HG02763 (cell line): ENCODE data around the gene PUSL1.
A peak's percentile ranks its signal among the peaks of the same experiment; 100 is the strongest.

ENCODE experiments used
- ATAC-seq: cut with Tn5 transposase; IDR thresholded peaks from one replicate; pipeline ENCODE4 v1.9.1; 2021; ENCODE audit warnings: mild to moderate bottlenecking, moderate library complexity; ENCODE audit not compliant: unreplicated experiment

The PUSL1 gene

DNA sequence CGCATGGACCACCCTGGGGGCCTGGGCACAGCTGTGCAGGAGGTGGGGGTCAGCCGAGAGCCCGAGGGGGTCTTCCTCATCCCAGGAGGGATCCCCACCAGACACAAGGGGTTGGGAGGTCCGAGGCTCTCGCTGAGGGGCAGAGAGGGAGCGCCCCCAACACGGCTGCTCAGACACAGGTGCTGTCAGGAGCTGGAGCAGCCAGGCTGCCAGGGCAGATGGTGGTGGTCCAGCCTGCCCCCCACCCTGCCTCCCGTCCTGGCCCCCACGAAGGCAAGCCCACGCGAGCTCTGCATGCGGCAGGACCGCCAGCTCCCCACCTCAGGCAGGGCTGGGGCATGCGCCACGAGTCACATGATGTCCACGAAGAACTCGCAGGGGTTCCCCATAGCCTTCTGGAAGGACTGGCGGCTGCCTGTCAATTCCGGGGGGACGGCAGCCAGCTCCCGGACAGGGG is 27.4 kb downstream of the PUSL1 start:
- no peak for ATAC-seq

DNA sequence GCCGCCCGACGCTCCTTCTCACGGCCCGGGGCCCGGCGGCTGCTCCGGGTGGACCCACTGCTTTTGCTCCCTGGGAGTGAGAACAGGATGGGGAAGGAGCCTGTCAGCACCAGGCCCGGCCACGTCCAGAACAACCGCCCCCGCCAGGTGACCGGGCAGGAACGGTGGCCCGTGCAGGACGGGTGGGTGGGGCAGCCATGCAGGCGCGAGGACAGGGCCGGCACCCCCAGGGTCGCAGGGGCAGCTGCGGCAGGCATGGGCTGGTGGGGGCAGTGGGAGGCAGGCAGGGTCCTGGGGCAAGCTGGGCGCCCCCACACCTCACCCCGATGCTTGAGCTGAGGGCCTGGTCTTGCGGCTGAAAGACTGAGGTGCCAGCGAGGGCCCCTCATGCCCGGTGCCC is 28.0 kb downstream of the PUSL1 start:
- no peak for ATAC-seq

DNA sequence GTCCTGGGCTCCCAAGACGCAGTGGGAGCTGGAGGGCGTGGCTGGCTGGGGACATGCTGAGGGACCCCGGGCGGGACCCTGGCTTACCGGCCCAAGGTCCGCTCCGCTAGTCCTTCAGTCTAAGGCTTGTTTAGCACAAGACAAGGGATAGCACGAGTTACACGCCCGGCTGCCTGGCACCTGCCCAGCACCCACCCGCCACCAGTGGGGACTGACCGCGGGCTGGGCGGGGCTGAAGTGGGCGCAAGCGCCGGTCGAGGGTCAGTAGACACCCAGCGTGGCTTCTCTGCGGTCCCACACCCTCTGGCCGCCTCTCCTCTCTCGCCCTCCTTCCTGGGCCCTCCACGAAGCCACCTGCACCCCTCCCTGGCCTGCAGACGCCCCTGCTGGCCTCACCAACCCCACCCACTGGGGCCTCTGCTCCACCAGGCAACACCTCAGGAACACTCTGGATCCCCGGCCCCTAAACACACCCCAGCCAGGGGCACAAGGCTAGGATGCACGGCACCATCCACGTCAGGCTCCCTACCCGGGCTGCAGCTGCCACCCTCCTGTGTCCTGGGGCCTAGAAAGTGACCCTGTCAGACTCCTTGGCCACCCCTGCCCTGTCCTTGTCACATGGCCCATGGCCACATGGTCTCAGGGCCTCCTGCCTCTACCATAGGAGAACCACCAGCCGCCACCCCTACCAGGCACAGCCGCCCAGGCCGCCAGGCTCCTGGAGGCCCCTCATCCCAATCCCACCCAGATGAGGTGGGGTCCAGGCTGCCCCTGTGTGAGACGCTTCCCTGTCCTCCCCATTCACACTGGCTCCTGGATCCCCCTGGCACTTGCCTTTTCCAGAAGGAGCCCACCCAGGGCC is 28.8 kb downstream of the PUSL1 start:
- no peak for ATAC-seq

DNA sequence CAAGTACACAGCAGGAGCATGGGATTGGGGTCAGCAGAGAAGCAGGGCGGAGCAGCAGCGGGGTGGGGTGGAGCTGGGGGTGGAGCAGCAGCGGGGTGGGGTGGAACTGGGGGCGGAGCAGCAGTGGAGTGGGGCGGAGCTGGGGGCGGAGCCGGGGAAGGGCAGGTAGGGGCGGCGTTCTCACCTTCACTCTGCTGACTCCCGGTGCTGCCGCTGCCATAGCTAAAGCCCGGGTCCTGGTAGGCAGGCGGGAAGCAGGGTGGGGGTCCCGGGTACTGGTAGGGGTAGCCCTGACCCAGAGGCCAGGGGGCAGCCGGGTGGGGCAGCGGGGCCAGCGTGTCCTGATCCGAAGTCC is 29.4 kb downstream of the PUSL1 start:
- no peak for ATAC-seq

DNA sequence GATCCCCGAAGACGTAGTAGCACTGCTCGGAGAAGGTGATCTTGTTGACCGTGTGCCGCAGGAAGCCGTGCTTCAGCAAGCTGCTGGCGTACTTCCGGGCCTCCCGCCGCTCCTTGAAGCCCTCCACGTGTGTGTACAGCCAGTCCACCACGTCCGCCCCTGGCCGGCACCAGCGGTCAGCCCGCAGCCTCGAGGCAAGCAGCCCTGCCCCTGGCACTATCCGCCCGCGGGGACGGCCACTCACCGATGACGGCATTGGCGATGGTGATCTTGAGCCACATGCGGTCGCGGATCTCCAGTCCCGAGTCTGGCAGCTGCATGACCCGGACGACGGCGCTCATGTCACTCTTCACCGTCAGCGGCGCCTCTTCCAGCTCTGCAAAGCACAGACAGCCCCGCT is 29.9 kb downstream of the PUSL1 start:
- ATAC-seq = no peak

DNA sequence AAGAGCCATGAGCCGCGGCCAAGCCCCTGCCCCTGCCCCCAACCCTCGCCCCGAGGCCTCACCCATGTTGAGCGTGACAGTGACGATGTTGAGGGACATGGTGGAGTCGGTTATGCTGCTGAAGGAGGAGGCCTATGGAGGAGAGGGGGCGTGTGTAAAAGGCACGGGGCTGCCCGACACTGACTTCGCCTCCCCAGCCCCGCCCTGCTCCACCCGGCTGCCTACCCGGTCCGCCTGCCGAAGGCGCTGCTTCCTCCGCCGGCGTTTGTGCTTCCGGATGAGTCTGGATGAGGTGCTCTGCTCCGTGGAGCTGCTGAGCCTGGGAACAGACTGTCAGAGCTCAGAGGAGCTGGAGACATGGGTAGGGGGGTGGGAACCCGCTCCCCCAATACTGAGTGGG is 31.8 kb downstream of the PUSL1 start:
- no peak for ATAC-seq

DNA sequence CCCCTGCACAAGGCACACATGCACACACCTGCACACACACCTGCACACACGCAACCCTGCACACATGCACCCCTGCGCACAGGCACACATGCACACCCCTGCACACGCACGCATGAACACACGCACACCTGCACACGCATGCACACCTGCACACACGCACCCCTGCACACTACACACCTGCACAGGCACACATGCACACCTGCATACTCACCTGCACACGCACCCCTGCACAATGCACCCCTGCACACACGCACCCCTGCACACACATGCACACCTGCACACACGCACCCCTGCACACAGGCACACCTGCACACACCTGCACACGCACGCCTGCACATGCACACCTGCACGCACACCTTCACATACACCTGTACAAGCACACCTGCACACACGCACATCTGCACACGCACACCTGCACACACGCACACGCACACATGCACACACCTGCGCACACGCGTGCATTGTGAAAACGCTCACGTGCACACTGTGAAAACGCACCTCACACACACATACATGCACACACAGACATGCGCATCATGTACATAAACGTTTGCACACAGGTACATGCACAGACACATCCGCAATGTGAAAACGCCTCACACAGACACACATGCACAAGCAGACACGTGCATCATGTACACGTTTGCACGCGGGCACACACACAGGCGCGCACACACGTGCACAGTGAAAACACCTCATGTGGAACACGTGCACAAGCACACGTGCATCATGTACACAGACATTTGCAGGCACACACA is 32.6 kb downstream of the PUSL1 start:
- no peak for ATAC-seq

DNA sequence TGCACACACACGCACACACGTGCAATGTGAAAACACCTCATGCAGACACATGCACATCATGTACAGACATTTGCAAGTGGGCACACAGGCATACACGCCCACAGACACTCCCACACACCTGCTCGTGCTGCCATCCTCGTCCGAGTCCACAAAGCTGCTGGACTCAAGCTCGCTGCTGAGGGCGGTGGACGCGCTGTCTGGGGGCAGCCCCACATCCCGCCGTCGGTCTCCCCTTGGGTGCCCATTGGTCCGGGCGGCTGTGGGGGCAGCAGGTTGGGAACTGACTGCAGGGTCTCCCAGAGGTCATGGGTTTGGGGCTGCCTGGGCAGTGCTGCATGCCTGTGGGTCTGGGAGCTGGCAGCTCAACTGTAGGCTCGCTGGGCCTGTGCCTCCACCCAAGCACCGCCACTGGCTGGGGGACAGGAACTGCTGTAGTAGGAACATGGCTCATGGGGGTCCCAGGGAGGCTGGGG is 33.2 kb downstream of the PUSL1 start:
- no peak for ATAC-seq

DNA sequence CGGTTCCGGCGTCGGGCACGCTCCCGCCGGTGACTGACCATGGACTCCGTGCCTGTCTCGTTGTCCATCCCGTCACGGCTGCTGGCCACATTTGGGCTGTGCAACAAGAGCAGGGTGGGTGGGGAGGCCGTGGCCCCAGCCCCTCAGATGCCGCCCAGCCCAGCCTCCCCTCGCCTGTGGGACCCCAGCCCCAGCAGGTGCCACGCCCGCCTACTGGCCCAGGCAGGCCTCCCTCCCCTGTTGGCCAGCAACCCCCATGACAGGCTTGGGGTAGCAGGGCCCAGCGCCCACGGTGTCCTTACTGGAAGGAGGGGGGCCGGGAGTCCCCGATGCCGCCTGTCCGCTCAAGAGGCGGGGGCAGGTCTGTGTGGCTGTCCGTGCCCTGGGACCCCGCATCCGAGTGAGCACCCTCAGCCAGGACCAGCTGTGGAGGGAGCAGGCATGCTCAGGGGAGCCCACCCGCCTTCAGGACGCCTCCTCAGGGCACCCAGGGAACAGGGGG is 33.7 kb downstream of the PUSL1 start:
- ATAC-seq = no peak

DNA sequence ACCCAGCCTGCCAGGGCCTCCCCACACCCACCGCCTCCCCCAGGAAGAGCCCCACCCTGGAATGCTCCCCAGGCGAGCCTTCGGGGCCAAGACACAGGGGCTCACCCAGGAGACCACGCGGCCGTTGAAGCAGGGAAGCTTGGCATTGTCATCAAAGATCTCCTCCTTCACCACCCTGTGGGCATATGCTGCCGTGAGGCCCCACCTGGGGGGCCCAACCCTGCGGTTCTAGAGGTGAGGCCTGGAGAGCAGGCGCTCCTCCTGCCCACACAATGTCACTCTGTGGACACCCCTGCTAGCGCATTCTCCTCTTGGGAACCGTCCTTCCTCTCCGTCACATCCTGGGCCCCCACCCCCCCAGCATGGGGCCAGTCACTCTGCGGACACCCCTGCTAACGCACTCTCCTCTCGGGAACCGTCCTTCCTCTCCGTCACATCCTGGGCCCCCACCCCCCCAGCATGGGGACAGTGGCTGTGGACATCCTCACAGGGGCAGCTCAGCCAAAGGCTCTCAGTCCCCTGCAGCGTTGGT is 34.3 kb downstream of the PUSL1 start:
- ATAC-seq = no peak

DNA sequence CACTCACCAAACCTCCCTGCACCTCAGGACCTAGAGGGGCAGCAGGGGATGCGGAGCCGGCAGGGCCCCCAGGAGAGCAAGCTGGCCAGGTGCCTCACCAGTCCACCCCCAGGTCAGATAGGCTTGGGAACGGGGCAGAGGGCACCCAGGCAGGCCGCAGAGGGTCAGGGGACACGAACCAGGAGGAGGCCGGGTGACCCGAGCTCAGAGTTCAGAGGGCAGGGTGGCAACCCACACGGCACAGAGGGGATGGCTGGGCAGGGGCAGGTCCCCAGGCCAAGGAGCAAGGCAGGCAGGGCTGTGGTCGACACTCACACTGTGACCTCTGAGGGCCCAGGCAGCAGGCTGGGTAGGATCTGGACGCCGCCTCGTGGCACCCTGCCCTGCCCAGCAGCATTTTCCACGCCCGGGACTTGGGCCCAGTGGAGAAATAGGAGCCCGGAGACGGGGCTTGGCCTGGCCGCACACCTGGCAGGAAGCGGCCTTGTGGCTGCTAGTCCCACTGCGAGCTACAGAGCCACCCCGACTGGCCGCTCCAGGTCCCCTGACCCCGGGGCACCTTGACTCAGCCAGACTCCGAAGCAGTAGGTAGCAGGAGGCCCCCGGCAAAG is 35.5 kb downstream of the PUSL1 start:
- no peak for ATAC-seq

DNA sequence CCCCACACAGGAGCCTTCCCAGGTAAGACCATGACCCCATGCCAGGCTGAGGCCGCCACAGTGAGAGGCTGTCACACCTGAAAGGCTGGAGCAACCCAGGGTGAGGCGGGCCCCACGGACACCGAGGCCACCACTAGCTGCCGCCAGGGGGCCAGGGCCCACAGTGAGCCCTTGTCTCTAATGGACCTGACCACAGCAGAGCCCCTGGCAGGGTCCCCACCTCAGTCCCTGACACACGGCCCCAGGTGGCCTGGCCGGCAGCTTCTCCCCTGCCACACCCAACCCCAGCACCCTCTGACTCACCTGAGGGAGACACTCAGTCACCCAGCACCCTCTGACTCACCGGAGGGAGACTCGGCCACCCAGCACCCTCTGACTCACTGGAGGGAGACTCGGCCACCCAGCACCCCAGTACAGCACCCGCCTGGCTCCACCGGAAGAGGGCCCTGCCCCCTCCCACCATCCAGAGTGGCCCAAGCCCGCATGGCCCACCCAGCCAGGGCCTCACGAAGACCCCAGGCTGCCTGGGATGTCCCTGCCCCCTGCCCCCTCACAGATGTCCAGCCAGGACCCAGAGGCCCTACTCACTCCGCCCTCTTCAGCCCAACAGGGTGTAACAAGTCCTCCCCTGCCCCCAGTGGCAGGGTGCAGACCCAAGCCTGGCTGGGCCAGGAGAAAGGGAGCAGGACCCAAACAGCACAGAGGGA is 36.4 kb downstream of the PUSL1 start:
- no peak for ATAC-seq

DNA sequence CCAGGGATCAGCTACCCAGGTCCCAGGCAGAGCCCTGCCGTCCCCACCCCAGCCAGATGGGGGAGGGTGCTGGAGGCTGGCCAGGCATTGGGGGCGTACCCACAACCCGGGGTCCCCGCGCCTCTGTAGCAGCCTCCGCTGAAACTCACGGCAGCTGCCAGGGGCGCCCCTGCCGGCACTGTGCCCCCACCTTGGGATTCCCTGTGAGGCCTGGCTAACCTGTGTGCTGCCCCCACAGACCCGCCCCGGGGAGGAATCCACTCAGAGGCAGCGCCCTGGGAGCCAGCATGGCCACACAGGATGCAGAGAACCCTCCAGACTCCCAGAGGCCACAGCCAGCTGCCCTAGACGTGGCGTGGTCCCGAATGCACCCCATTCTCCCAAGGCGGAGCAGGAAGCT is 37.0 kb downstream of the PUSL1 start:
- ATAC-seq = no peak

DNA sequence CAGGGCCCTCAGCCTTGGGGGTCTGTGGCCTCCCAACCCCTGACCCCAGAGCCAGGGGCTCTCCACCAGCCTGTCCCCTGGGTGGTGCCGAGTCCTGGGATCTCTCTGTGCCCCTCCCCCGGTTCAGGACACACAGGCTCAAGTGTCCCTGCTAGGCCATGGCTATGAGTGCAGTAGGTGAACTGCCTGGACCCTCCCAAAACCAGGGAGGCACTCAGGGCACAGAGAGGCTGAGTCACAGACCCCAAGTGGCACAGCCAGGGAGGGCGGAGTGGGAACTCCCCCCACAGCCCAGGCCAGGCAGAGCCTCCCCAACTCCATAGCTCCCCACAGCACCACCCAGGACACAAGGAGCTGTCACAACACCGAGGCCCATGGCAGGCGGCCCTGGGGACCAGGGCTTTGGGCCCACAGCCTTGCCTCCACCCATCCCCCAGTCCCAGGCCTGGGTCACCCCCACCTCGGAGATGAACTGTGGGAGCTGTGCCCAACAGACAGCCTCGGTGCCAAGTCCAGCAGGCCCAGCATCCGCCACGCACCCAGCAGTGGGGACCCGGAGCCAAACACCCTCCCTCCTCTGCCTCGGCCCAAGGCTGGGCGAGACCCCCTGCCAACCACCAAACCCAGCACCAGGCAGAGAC is 37.6 kb downstream of the PUSL1 start:
- ATAC-seq = no peak

DNA sequence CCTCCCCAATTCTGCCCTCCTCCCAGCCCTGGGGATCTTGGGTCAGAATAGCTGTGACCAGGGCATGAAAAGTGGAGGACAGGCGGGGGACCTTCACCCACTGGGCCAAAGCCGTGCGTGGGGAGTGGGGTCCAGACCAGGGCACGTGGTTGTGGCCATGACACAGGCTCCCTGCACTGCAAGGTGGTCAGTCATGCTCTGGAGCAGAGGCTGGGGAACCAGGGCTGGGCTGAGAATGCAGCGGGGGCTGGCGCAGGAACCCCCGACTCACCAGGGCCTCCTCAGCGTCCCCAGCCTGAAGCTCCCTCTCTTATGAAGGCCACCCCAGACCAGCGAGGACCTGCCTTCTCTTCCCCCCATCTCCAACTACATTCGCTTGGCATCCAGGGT is 38.1 kb downstream of the PUSL1 start:
- no peak for ATAC-seq

DNA sequence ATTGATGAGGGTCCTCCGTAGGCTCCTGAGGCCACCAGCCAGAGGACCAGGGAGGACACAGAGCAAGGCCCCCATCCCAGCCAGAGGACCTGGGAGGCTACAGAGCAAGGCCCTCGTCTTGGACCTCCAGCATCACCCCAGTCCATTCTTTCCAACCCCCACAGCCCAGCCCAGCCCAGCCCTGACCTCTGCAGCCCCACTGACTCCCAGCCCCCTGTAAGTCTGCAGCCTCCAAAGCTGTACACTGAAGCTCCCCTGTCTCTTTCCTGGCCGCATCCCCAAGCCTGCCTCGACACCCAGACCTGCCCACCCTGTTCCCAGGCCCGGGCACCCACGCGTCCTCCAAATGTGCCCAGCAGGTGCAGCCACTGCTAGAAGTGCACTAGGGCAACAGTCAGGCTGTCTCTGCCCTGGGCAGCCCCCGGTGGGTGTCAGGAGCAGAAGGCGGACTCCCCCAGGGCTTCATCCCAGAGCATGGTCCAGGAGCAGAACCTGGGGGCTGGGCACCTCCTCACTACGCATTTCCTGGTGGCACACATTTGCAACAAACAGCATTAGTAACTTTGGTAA is 38.7 kb downstream of the PUSL1 start:
- ATAC-seq = no peak

DNA sequence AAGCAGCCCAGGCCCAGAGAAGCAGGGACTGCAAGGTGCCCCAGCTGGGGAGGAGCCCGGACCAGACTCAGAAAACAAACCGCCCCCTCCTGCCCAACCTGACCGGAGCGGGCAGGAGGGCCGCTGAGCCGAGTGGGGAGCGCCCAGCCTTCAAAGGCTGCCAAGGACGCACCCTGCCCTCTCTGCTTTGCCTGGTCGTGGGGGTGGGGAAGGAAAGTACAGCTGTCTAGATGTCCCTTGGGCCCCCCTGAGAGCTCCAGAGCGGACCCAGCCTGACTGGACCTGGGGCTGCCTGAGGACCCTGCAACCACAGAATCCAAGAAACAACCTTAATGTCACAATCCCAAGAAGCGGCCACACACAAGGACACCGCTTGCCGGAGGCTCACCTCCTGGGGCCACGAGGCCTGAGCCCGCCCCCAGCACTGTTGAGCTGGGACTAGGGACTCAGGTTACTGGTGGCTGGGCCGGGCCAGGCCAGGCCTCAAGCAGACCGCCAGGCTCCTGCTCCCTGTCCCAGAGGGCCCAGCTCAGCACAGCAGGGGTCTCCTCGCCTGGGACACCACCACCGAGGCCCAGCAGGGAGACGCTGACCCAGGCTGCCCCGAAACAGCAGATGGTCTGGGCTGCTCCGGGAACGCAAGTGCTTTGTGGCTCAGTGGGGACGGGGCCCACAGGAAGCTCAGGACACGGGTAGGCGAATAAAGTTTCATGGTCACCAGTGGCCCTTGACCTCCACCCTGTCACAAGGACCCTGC is 39.4 kb downstream of the PUSL1 start:
- ATAC-seq = no peak

DNA sequence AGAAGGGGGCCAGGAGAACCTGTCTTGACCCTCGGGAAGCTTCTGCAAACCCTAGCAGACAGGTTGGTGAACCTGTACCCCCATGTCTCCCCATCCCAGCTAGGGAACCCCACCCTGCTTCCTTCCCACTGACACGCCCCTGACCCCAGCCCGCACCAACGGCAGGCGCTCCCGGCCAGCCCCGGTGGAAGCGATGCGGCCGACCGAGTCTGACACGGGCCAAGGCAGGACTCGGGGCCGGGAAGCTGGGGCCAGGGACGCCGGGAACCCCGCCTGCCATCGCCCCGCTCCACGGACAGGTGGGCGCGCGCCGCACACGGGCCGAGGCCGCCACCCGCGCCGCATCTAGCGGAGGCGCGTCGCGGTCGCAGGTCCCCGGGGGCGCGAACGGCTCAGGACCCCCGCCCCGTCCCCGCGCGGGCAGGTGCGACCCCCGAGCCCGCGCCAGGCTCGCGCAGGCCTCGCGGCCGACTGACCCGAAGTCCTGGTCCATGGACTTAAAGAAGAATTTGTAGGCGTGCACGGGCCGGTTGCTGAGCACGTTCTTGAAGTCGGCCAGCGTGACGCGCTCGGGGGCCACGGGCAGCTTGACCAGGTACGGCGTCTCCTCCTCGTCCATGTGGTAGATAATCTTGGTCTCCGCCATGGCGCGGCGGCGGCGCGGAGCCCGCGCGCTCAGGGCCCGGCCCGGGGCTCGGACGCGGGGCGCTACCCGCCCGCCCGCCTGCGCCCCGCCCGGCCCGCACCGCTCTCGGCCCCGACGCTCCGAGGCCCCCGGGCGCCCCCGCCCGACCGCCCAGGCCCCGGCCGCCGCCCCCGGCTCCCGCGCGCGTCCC is 40.2 kb downstream of the PUSL1 start:
- ATAC-seq = peak; percentile 32
